Measurements from ENCODE around the gene FUT6.

FUT6 gene

GRCh38 chr19:5804516-5805461 lies 34.7 kb downstream of the FUT6 start, which contains the start of gene NRTN:
Gene NRTN (plus strand): TSS chr19:5805067. CDS start chr19:5824166, 19,099 bp downstream.
- no peak for FAIRE-seq

- FAIRE-seq, result peak; percentile 43
Observed at GRCh38 chr19:5803752-5804515, 35.6 kb downstream of the FUT6 start.

- FAIRE-seq, result no peak
Observed at GRCh38 chr19:5803441-5803751, 36.1 kb downstream of the FUT6 start.

GRCh38 chr19:5801796-5802619 lies 37.5 kb downstream of the FUT6 start:
- FAIRE-seq, result no peak

GRCh38 chr19:5800361-5801270 lies 38.9 kb downstream of the FUT6 start:
- no peak for FAIRE-seq

GRCh38 chr19:5799247-5800241 lies 40.0 kb downstream of the FUT6 start:
- no peak for FAIRE-seq

- no peak for FAIRE-seq
Observed at GRCh38 chr19:5798244-5798643, 41.3 kb downstream of the FUT6 start.

GRCh38 chr19:5795382-5795919 lies 44.1 kb downstream of the FUT6 start:
- no peak for FAIRE-seq

GRCh38 chr19:5793188-5793587 lies 46.3 kb downstream of the FUT6 start:
- FAIRE-seq, result no peak

GRCh38 chr19:5792224-5792623 lies 47.3 kb downstream of the FUT6 start:
- FAIRE-seq, result peak; percentile 91

- peak; percentile 93 for FAIRE-seq
Observed at GRCh38 chr19:5790559-5791520, 48.7 kb downstream of the FUT6 start, which contains the start of gene DUS3L. Gene DUS3L (minus strand): TSS chr19:5791163. CDS start chr19:5791141, 22 bp downstream.

GRCh38 chr19:5789886-5790558 lies 49.5 kb downstream of the FUT6 start:
- no peak for FAIRE-seq

- FAIRE-seq, result no peak
Observed at GRCh38 chr19:5789351-5789761, 50.1 kb downstream of the FUT6 start.

GRCh38 chr19:5788422-5788821 lies 51.1 kb downstream of the FUT6 start:
- no peak for FAIRE-seq

- FAIRE-seq, result no peak
Observed at GRCh38 chr19:5787409-5788182, 51.9 kb downstream of the FUT6 start.

- FAIRE-seq, result no peak
Observed at GRCh38 chr19:5786593-5787408, 52.7 kb downstream of the FUT6 start.

All from endometrium (tissue), 2 donors.